ENCODE data around the gene C2CD2L.
"Not testable (repeated sequence)": the region's sequence is repeated elsewhere in the genome, so short reads cannot be mapped to it uniquely, and the experiment has no call there.

Gene C2CD2L

DNA sequence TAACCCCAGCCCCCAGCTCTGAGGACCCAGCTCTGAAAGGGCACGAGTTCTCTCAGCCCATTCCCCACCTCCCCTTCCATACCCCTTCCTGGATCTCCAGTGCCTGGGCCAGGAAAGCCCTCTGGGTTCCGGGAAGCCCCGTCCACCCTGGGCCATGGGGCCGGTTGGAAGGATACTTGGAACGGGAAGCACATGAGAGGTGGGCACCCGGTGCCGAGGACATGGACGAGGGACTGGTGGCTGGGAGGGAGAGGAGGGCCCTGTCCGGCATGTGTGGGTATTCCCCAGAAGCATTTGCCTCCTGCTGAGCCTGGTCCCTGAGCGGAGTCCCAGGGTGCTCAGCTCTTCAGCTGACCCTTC, 9.1 kb downstream of the C2CD2L start:
- no peak for DNase-seq

GRCh38 chr11:119116601-119117000, 9.5 kb downstream of the C2CD2L start:
- no peak for DNase-seq

GRCh38 chr11:119117004-119117706, 10.0 kb downstream of the C2CD2L start:
- no peak for DNase-seq

DNA sequence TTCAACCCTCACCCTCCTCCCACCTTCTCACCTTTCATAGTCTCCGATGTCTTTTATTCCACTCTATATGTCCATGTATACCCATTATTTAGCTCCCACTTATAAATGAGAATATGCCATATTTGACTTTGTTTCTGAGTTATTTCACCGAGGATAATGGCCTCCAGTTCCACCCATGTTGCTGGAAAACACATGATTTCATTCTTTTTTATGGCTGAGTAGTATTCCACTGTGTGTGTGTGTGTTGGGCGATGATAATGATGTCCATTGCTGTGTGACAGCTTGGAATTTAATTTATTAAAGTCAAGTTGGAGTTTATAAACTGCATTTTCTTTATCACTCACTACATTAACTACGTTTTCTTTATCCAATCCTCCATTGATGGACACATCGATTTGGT, 11.1 kb downstream of the C2CD2L start:
- DNase-seq: no peak

DNA sequence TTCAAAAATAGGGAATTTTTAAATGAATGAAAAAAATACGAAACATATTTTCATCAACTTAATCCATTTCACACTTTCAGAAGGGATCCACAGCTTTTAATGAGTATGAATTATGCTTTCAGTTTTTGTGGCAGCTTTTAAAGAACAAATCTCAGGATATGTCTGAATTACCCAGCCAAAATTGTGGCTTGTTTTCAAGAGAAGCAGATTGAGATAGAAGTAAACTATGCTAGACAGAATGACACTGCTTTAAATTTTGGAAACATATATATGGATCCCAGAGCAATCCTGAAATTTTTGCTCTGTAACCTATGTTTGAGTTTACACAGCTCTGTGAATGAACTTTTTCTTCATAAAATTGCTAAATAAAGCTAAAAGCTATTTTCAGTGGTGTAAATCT, 11.8 kb downstream of the C2CD2L start:
- DNase-seq: no peak

- no peak for DNase-seq
Observed at GRCh38 chr11:119120639-119121007, 13.5 kb downstream of the C2CD2L start.

DNA sequence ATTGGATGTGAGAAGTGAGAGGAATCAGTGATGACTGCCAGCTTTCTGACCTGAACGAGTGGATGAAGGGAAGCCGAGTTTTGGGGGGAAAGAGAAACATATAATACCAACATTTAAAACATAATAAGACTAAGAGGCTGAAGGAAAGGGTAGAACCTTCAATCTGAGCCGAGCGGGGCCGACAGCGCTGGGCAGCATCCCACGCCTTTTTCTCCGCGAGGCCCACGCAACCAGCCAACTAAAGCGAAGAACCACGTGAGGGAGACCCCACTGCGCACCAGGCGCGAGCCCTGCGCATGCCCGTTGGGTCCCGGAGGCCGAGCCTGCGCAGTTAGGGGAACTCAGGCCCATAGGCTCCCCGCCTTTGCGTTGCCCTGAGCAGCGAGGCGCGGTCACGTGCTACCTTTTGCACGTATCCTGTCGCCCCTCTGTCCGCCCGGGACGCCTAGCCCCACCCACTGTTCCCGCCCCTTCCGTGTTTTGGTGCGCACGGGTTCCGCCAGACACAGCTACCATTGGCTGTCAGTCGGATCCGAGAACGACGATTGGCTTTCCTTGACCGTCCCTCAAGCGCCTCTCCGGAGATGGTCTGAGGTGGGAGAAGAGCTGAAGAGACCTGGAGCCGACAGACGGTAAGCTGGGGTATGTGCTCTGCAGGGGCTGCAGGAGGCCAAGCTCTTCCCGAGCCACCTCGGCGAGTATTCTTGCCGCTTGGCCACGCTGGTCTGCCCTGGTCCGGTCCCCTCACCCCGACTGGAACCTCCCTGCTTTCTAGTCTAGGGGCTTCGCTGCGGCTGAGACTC, 14.1 kb downstream of the C2CD2L start, which contains the start of gene HINFP:
Gene HINFP, plus strand, starts transcription at position 573 of the 803 bp plus-strand sequence. CDS start 5,365 bp downstream, outside the sequence.
- peak; percentile 100 for DNase-seq

GRCh38 chr11:119121811-119122124, 14.6 kb downstream of the C2CD2L start:
- no peak for DNase-seq

GRCh38 chr11:119125821-119126220, 18.7 kb downstream of the C2CD2L start:
- DNase-seq: no peak

- DNase-seq: no peak
Observed at GRCh38 chr11:119126675-119127268, 19.6 kb downstream of the C2CD2L start.

- no peak for DNase-seq
Observed at GRCh38 chr11:119130662-119131061, 23.5 kb downstream of the C2CD2L start.

GRCh38 chr11:119134389-119134978, 27.3 kb downstream of the C2CD2L start:
- DNase-seq: no peak

DNA sequence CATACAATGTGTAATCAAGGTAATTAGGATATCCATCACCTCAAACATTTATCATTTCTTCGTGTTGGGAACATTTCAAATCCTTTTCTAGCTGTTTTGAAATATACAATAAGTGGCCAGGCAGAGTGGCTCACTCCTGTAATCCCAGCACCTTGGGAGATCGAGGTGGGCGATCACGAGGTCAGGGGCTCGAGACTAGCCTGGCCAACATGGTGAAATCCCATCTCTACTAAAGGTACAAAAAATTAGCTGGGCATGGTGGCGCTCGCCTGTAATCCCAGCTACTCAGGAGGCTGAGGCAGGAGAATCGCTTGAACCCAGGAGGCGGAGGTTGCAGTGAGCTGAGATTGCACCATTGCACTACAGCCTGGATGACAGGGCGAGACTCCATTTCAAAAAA, 32.1 kb downstream of the C2CD2L start:
- DNase-seq: not testable (repeated sequence)

- peak; percentile 68 for DNase-seq
Observed at GRCh38 chr11:119144825-119145486, 37.8 kb downstream of the C2CD2L start.

DNA sequence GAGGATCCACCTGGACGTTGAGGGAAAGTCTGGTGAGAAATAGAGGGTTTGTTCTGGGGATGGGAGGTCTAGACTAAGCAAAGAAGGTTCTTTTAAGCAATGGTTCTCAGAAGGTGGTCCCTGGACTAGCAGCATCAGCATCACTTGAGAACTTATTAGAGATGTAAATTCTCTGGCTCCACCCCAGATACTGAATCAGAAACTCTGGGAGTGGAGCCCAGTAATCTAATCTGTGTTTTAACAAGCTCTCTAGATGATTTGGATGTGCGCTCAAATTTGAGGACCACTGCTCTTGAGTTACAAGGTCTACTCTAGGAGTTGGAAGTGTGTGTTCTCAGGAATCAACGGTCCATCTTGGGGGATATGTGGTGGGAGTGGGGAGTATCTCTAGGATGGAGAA, 38.4 kb downstream of the C2CD2L start:
- no peak for DNase-seq

DNA sequence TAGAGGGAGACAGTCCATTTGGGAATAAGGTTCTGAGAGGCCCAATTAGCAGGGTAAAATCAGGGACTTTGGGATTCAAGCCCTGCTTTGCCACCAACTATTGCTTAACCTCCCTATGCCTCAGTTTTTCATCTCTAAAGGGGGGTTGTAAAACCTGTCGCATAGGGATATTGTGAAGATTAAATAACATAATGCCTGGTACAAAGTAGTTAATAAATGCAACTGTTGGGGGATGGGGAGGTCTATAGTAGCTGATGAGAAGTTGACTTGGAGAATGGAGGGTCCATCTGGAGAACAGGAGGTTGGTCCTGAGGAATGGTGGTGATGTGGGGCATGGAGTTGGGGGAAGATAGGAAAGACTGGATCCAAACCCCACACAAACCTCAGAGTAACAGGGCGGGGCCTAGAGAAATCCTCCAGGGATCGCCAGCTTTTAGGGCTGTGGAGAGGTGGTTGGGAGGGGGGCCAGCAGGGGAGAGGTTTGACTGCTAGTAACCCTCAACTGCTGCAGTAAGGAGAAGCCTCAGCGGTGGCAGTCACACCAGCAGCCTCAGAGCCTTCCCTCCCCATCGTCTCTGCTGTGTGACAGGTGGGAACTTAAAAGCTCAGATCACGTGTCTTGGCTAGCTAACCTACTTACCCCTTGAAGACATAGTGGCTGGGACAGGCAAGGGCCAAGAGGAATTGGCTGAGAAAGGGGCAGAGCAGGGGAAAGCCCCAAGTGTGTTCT, 40.6 kb downstream of the C2CD2L start:
- DNase-seq: no peak

- no peak for DNase-seq
Observed at GRCh38 chr11:119148720-119149017, 41.5 kb downstream of the C2CD2L start.

DNA sequence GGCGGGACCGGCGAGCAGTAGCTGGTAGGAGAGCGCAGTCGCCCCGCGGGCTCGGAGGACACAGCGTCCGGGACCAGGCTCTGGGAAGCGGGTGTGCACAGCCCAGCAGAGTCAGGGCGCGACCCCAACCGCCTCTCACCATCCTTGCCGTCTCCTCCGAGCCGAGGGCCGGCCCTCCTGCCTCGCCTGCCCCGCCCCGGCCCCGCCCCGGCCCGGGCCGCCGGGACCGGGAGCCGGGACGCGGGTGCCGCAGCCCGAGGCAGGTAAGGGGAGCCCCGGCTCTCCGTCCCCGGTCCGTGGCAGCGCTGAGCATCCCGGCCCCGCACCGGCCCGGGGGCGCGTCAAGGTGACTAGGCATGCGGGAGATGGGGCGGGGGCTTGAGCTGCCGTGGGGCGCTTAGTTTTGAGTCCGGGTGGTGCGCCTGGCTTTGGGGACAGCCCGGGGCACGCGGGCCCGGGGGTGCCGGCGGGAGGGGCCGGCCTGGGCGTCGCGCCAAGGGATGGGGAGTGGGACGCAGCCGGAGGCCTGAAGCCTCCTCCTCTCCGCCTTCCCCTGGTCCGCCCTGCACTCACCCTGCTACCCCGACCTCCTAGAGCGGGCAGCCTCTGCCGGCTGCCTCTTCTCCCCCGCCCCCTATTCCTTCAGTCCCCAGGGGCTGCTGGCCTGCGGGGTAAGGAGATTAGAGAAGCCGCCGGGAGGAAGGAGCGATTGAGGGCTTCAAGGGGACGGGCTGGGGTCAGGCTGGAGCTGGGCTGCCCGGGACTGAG, 42.1 kb downstream of the C2CD2L start, which contains the start of gene ABCG4:
Gene ABCG4, plus strand, starts transcription at position 35 of the 768 bp plus-strand sequence. CDS start 914 bp downstream, outside the sequence.
- DNase-seq: no peak

DNA sequence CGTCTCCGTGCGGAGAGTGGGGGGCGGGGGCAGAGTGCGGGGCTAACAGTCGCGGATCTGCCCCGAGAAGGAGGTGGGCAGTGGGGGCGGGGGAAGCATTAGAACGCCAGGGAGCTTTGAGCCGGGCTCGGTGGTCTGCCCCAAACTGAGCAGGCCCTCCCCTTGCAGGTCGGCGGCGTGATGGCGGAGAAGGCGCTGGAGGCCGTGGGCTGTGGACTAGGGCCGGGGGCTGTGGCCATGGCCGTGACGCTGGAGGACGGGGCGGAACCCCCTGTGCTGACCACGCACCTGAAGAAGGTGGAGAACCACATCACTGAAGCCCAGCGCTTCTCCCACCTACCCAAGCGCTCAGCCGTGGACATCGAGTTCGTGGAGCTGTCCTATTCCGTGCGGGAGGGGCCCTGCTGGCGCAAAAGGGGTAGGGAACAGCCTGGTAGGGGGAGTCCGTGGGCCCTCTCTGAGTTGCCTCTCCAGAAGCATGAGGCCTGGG, 42.7 kb downstream of the C2CD2L start:
- DNase-seq: no peak

GRCh38 chr11:119152043-119152442, 44.9 kb downstream of the C2CD2L start:
- DNase-seq: no peak

GRCh38 chr11:119152604-119153003, 45.5 kb downstream of the C2CD2L start:
- no peak for DNase-seq

All from femur (tissue), 1 donor.